ENCODE results near the gene BTBD6. TPM values are rescaled to one million over a fixed set of nuclear protein-coding genes. Genes with fewer than 3 reads are reported as not detected.

The BTBD6 gene
- total RNA-seq, 1 donor from 2014 or later = 35.3 TPM

DNA sequence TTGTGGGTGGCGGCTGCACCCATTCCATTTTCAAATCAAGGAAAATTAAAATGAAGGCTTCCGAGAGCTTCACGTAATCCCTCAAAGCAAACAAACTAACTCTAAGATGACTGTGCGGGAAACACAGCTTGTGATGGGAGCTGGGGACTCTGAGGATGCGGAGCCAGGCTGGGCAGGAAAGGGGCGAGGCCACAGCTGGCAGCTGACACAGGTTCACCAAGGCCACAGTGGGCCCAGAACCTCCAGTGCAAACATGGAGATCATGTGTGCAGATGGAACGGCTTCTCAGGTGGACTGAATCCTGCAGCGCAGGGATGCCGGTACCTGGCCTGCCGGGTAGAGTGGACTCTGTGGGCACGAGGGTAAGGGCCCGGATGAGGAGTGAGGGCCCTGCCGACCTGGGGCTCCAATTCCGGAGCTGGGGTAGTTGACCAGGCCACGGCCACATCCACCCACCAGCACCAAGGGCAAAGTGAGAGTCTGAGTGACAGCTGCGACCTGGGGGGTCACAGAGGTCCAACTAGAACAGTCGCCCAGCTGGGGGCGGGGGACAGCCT is 19.2 kb upstream of the BTBD6 start:
- Mint-ChIP-seq H3K27me3 (ENCODE audit: unreplicated experiment) (no peaks in the 10 kb centered on the region), H3K9me3 (ENCODE audit: unreplicated experiment) (no peaks in the 10 kb centered on the region), H3K4me1 (ENCODE audit: unreplicated experiment) (no peaks in the 10 kb centered on the region), H3K36me3 (ENCODE audit: unreplicated experiment) (peaks cover 18% of the 10 kb centered on the region), H3K27ac (ENCODE audit: unreplicated experiment) (no peak overlapping the region), H3K4me3 (ENCODE audit: unreplicated experiment) (no peak overlapping the region)
- TF ChIP-seq, protein P1, sequence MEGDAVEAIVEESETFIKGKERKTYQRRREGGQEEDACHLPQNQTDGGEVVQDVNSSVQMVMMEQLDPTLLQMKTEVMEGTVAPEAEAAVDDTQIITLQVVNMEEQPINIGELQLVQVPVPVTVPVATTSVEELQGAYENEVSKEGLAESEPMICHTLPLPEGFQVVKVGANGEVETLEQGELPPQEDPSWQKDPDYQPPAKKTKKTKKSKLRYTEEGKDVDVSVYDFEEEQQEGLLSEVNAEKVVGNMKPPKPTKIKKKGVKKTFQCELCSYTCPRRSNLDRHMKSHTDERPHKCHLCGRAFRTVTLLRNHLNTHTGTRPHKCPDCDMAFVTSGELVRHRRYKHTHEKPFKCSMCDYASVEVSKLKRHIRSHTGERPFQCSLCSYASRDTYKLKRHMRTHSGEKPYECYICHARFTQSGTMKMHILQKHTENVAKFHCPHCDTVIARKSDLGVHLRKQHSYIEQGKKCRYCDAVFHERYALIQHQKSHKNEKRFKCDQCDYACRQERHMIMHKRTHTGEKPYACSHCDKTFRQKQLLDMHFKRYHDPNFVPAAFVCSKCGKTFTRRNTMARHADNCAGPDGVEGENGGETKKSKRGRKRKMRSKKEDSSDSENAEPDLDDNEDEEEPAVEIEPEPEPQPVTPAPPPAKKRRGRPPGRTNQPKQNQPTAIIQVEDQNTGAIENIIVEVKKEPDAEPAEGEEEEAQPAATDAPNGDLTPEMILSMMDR (IDR thresholded peaks at IDR 0.05) = no peak
- no peak for DNase-seq (ENCODE audit: extremely low spot score, unreplicated experiment)

DNA sequence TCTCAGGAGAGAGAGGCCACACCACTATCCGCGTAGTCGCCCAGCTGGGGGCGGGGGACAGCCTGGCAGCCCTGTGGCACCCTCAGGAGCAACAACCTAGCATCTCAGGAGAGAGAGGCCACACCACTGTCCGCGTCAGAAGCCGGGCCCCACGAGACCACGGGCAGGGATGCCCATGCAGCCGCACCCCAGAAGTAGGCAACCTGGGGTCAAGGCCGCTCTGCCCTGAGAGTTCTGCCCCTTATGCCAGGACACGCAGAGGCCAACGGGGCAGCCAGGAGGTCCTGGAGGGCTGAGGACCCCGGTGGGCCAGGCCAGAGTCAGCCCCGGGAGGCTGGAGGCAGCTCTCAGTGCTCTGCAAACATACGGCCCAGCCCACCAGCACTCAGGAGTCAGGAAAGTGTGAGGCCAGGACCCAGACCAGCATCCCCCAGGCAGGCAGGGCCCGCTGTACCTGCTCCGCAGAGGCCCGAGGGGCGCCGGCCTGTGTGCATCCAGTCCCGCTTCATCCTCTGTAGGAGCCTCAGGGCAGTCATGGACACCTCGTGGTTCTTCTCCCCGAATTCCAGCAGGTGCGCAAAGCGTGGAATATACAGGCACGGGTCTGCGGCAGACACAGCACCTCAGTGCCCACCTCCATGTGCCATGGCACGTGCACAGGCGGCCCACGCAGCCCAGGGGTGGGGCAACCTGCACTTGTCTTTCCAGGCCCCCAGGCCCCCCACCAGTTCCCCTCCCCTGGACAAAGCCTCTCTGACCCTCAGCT is 7.3 kb upstream of the BTBD6 start:
- Mint-ChIP-seq H3K27ac (ENCODE audit: unreplicated experiment) (no peak overlapping the region), H3K4me3 (ENCODE audit: unreplicated experiment) (no peak overlapping the region), H3K9me3 (ENCODE audit: unreplicated experiment) (no peaks in the 10 kb centered on the region), H3K27me3 (ENCODE audit: unreplicated experiment) (no peaks in the 10 kb centered on the region), H3K36me3 (ENCODE audit: unreplicated experiment) (no peaks in the 10 kb centered on the region), H3K4me1 (ENCODE audit: unreplicated experiment) (peaks cover 6% of the 10 kb centered on the region)
- TF ChIP-seq, protein P1 (IDR thresholded peaks at IDR 0.05) = no peak
- DNase-seq (ENCODE audit: extremely low spot score, unreplicated experiment) = no peak

DNA sequence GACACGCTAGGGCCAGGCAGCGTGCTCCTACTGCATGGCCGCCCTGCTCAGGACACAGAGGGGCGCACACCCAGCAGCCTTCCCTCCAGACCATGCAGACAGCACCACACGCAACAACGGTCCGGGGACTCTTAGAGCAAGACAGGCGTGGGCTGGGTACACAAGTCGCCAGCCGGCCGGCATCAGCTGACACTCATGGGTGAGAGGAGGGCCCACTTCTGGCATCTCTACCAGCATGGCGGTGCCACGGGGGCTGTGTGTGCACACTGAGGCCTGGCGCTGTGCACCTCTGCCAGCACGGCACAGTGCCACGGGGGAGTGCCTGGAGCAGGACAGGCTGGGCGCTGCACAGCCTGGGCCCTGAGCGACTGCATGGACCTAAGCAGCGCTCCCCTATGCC is 6.7 kb upstream of the BTBD6 start:
- no peak overlapping the region for H3K27ac Mint-ChIP-seq (ENCODE audit: unreplicated experiment)
- H3K36me3 Mint-ChIP-seq (ENCODE audit: unreplicated experiment) = no peaks in the 10 kb centered on the region
- no peak for DNase-seq (ENCODE audit: extremely low spot score, unreplicated experiment)
- TF ChIP-seq, protein P1 (IDR thresholded peaks at IDR 0.05) = no peak
- H3K9me3 Mint-ChIP-seq (ENCODE audit: unreplicated experiment) = no peaks in the 10 kb centered on the region
- H3K4me1 Mint-ChIP-seq (ENCODE audit: unreplicated experiment) = peaks cover 6% of the 10 kb centered on the region
- H3K4me3 Mint-ChIP-seq (ENCODE audit: unreplicated experiment) = no peak overlapping the region
- no peaks in the 10 kb centered on the region for H3K27me3 Mint-ChIP-seq (ENCODE audit: unreplicated experiment)

DNA sequence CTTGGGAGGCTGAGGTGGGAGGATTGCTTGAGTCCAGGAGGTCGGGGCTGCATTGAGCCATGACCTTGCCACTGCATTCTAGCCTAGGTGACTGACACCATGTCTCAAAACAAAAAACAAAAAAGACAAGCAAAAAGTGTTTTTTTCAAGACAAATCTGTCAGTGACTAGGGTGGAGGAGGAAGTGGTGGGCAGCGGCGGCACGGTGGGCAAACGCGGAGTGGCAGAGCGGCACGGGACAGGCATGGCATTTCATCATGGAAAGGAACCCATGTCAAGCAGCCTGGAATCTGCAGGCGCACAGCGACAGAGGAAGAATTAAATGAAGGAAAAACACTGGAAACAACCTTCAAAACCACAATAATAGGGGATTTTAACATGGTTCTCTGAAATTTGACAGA is 4.0 kb upstream of the BTBD6 start:
- no peak for DNase-seq (ENCODE audit: extremely low spot score, unreplicated experiment)
- TF ChIP-seq, protein P1 (IDR thresholded peaks at IDR 0.05) = no peak
- H3K4me1 Mint-ChIP-seq (ENCODE audit: unreplicated experiment) = peaks cover 14% of the 10 kb centered on the region
- no peaks in the 10 kb centered on the region for H3K36me3 Mint-ChIP-seq (ENCODE audit: unreplicated experiment)
- no peaks in the 10 kb centered on the region for H3K27me3 Mint-ChIP-seq (ENCODE audit: unreplicated experiment)
- no peaks in the 10 kb centered on the region for H3K9me3 Mint-ChIP-seq (ENCODE audit: unreplicated experiment)
- no peak overlapping the region for H3K4me3 Mint-ChIP-seq (ENCODE audit: unreplicated experiment)
- no peak overlapping the region for H3K27ac Mint-ChIP-seq (ENCODE audit: unreplicated experiment)

DNA sequence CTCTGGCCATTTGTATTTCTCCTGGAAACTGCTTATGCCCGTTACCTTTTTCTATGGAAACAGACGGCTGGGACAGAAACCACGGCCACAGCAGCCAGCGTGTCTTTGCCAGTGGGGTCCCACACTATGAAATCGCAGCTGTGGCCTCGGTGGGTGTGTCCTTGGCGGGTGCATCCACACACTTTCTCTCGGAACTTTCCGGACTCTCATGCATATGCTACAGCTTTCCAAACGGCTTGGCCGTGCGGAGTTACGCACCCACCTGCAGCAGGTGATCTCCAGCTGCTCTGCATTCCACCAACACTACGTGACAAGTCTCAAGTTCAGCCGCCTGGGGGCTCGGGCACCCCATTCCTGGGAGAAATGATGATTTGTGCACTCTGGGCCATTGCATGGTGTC is 1.3 kb upstream of the BTBD6 start:
- Mint-ChIP-seq H3K4me3 (ENCODE audit: unreplicated experiment) (peak overlapping the region; percentile 74), H3K27ac (ENCODE audit: unreplicated experiment) (no peak overlapping the region), H3K27me3 (ENCODE audit: unreplicated experiment) (no peaks in the 10 kb centered on the region), H3K9me3 (ENCODE audit: unreplicated experiment) (no peaks in the 10 kb centered on the region), H3K4me1 (ENCODE audit: unreplicated experiment) (peaks cover 19% of the 10 kb centered on the region), H3K36me3 (ENCODE audit: unreplicated experiment) (peaks cover 5% of the 10 kb centered on the region)
- TF ChIP-seq, protein P1 (IDR thresholded peaks at IDR 0.05) = no peak
- no peak for DNase-seq (ENCODE audit: extremely low spot score, unreplicated experiment)
